Measurements from ENCODE around the gene PMFBP1. TPM values are rescaled to one million over a fixed set of nuclear protein-coding genes. Genes with fewer than 3 reads are reported as not detected.

Gene PMFBP1
- total RNA-seq, 1 experiment from 2014 or later: 5.6 TPM

DNA sequence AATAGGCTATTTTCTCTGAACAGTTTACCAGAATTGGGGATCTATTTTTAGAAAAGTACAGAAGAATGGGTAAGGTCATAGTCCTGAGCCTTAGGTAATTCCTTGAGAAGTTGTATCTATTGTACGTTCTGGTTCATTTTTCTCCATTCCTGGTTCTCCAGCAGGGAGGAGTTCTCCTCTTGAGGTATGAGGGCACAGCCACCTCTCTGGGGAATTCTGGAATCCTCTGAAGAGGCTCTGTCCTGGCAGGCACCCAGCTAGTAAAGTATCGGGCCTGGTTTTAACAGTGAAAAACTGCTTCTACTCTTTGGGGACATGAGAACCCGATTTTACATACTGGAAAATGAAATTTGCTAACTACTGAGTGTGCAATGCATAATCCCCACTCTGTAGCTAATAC is 19.6 kb upstream of the PMFBP1 start:
- no peak overlapping the region for H3K9ac ChIP-seq (ENCODE audit: low read length)
- ATAC-seq (no peak), DNase-seq (ENCODE audit: low read depth, low spot score) (no peak)
- BruUV-seq (replicated peaks): no TSS peak
- no peak for TF ChIP-seq POLR2AphosphoS5 (IDR thresholded peaks at IDR 0.05; ENCODE audit: low read depth, low read length)
- TF ChIP-seq SRF (IDR thresholded peaks at IDR 0.05; ENCODE audit: low read depth): no peak
- POLR2A ChIA-PET: no interaction called here
- H3K27me3 ChIP-seq (ENCODE audit: insufficient read depth, low read length): no peaks in the 10 kb centered on the region
- no peak overlapping the region for H2AFZ ChIP-seq (ENCODE audit: low read depth, low read length, poor library complexity, severe bottlenecking)
- RAD21 ChIA-PET (ENCODE audit: low non-redundant PET in 1 of 2, low total read pairs in 2 of 2, uncharacterized antibody in 2 of 2, unreplicated experiment in 2 of 2): no interaction called here
- intact Hi-C loops (cut with micrococcal nuclease): no loop called here
- no peak overlapping the region for H3K27ac ChIP-seq (ENCODE audit: low read depth, low read length)
- peaks cover 0 to 12% of the 10 kb centered on the region in 2 experiments; a peak in 2 of 4 replicates for H3K4me1 ChIP-seq (ENCODE audit: control insufficient read depth in 1 of 2, insufficient read depth in 2 of 2, low read length in 2 of 2)
- no peaks in the 10 kb centered on the region for H3K79me2 ChIP-seq (ENCODE audit: insufficient read depth, low read length)
- H3K4me3 ChIP-seq (replicated peaks in 1 of 2; ENCODE audit: low read depth in 1 of 2, low read length in 2 of 2): no peak overlapping the region
- H3K36me3 ChIP-seq (ENCODE audit: control insufficient read depth in 1 of 2, insufficient read depth in 2 of 2, low read length in 2 of 2): no peaks in the 10 kb centered on the region
- no peaks in the 10 kb centered on the region for H3K9me3 ChIP-seq (ENCODE audit: control insufficient read depth in 1 of 2, insufficient read depth in 1 of 2, low read depth in 1 of 2, low read length in 2 of 2)
- no peaks in the 10 kb centered on the region for H3K9me2 ChIP-seq (ENCODE audit: insufficient read depth)
- no peaks in the 10 kb centered on the region for H4K20me1 ChIP-seq (ENCODE audit: insufficient read depth)
- no peak overlapping the region for H3K4me2 ChIP-seq (ENCODE audit: low read length)
- CTCF ChIA-PET: no interaction called here

DNA sequence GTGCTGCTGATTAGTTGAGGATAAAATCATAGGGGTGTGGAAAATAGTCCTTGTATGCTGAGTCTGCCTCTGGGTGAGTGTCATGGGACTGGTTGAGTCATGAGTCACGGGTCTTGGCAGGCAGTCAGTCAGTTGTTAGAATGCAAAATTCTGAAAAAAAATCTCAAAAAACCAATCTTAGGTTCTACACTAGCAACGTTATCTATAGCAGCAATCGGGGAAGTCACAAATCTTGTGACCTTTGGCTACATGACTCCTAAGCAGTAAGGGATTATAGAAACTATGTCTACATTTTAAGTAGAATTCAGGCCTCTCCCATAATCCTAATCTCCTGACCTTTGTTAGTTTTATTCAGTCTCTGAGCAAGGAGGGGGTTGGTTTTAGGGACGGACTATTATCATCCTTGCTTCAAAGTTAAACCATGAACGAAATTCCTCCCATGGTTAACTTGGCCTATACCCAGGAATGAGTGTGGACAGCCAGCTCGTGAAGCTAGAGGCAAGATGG is 18.0 kb upstream of the PMFBP1 start:
- Histone ChIP-seq H3K9me2 (ENCODE audit: insufficient read depth) (no peaks in the 10 kb centered on the region), H3K36me3 (ENCODE audit: control insufficient read depth in 1 of 2, insufficient read depth in 2 of 2, low read length in 2 of 2) (no peaks in the 10 kb centered on the region), H2AFZ (ENCODE audit: low read depth, low read length, poor library complexity, severe bottlenecking) (no peak overlapping the region), H3K9me3 (ENCODE audit: control insufficient read depth in 1 of 2, insufficient read depth in 1 of 2, low read depth in 1 of 2, low read length in 2 of 2) (no peaks in the 10 kb centered on the region), H3K27me3 (ENCODE audit: insufficient read depth, low read length) (no peaks in the 10 kb centered on the region), H3K4me2 (ENCODE audit: low read length) (peak overlapping the region; percentile 18; the same call in 1 of the 2 replicates), H3K27ac (ENCODE audit: low read depth, low read length) (no peak overlapping the region), H3K4me1 (ENCODE audit: control insufficient read depth in 1 of 2, insufficient read depth in 2 of 2, low read length in 2 of 2) (peaks cover 0 to 12% of the 10 kb centered on the region in 2 experiments; a peak in 2 of 4 replicates), H3K4me3 (replicated peaks in 1 of 2; ENCODE audit: low read depth in 1 of 2, low read length in 2 of 2) (no peak overlapping the region), H3K79me2 (ENCODE audit: insufficient read depth, low read length) (no peaks in the 10 kb centered on the region), H3K9ac (ENCODE audit: low read length) (no peak overlapping the region), H4K20me1 (ENCODE audit: insufficient read depth) (no peaks in the 10 kb centered on the region)
- no peak for ATAC-seq
- ChIA-PET POLR2A (no interaction called here), CTCF (no interaction called here), RAD21 (ENCODE audit: low non-redundant PET in 1 of 2, low total read pairs in 2 of 2, uncharacterized antibody in 2 of 2, unreplicated experiment in 2 of 2) (no interaction called here)
- peak; percentile 24; the same call in 1 of the 2 replicates for TF ChIP-seq JUND (IDR thresholded peaks at IDR 0.05)
- TF ChIP-seq FOSL1 (IDR thresholded peaks at IDR 0.05; ENCODE audit: low read depth): peak; percentile 20; the same call in 1 of the 2 replicates
- no peak for TF ChIP-seq EZH2phosphoT487 (IDR thresholded peaks at IDR 0.05; ENCODE audit: borderline replicate concordance)
- DNase-seq (ENCODE audit: low read depth, low spot score): no peak
- intact Hi-C loops (cut with micrococcal nuclease): no loop called here
- BruUV-seq (replicated peaks): no TSS peak

All from HCT116 (cell line).